Keratinocyte (primary cell): ENCODE data around the gene MRPL38. TPM values are rescaled to one million over a fixed set of nuclear protein-coding genes. Genes with fewer than 3 reads are reported as not detected.

ENCODE experiments used
- DNase-seq: peaks from one replicate; pipeline ENCODE4 v3.0.0-alpha.2; 2011; ENCODE audit warnings: low read depth, missing footprints, low spot score
- FAIRE-seq: peaks from 2 replicates; lab custom pipeline; 2011; peaks lifted over from hg19 to GRCh38; lab: Jason Lieb, UNC
- H2AFZ ChIP-seq: 2 replicates; pipeline ENCODE4 v1.6.0; 2012; ENCODE audit warnings: low read length, control low read depth, inconsistent platforms; ENCODE audit not compliant: control insufficient read depth
- H3K27ac ChIP-seq: 2 replicates; pipeline ENCODE4 v1.5.1; 2011; ENCODE audit warnings: low read length; ENCODE audit not compliant: control insufficient read depth, insufficient read depth
- H3K27me3 ChIP-seq: 3 replicates; pipeline ENCODE4 v1.6.0; 2011; ENCODE audit warnings: low read length; ENCODE audit not compliant: control insufficient read depth, insufficient read depth; ENCODE audit errors: extremely low read depth
- H3K36me3 ChIP-seq, 2 experiments: 2 replicates in 1 of 2; 3 replicates in 1 of 2; pipeline ENCODE4 v1.5.1; 2011; ENCODE audit warnings: low read length in 2 of 2, mild to moderate bottlenecking in 1 of 2; ENCODE audit not compliant: control insufficient read depth in 2 of 2, insufficient read depth in 2 of 2; ENCODE audit errors: extremely low read depth in 1 of 2
- H3K4me1 ChIP-seq: 3 replicates; pipeline ENCODE4 v1.5.1; 2011; ENCODE audit warnings: low read length; ENCODE audit not compliant: control insufficient read depth, insufficient read depth; ENCODE audit errors: extremely low read depth
- H3K4me2 ChIP-seq: 3 replicates; pipeline ENCODE4 v1.6.0; 2011; ENCODE audit warnings: low read depth, low read length; ENCODE audit not compliant: control insufficient read depth, insufficient read depth; ENCODE audit errors: extremely low read depth
- H3K4me3 ChIP-seq, 3 experiments: fragments of 200-600 bp in 1 of 3; sonication (generic) in 1 of 3; 2 replicates in 2 of 3; 3 replicates in 1 of 3; pipeline ENCODE4 v1.5.1; 2011 to 2016; ENCODE audit warnings: low read length in 3 of 3, mild to moderate bottlenecking in 3 of 3, control low read depth in 2 of 3, inconsistent platforms in 1 of 3, low read depth in 1 of 3, mixed read lengths in 1 of 3, mixed run types in 1 of 3, moderate library complexity in 1 of 3; ENCODE audit not compliant: control insufficient read depth in 2 of 3, insufficient read depth in 2 of 3; ENCODE audit errors: extremely low read depth in 1 of 3
- H3K79me2 ChIP-seq: 2 replicates; pipeline ENCODE4 v1.6.0; 2012; ENCODE audit warnings: low read length; ENCODE audit not compliant: control insufficient read depth, insufficient read depth
- H3K9ac ChIP-seq: 3 replicates; pipeline ENCODE4 v1.6.0; 2011; ENCODE audit warnings: low read length; ENCODE audit not compliant: control insufficient read depth, insufficient read depth; ENCODE audit errors: extremely low read depth
- H3K9me1 ChIP-seq: 3 replicates; pipeline ENCODE4 v1.6.0; 2011; ENCODE audit warnings: low read length; ENCODE audit not compliant: control insufficient read depth, insufficient read depth; ENCODE audit errors: extremely low read depth
- H3K9me3 ChIP-seq: 2 replicates; pipeline ENCODE4 v1.5.1; 2012; ENCODE audit warnings: low read depth, low read length; ENCODE audit not compliant: control insufficient read depth
- H4K20me1 ChIP-seq: 3 replicates; pipeline ENCODE4 v1.6.0; 2011; ENCODE audit warnings: low read length; ENCODE audit not compliant: control insufficient read depth, insufficient read depth; ENCODE audit errors: extremely low read depth
- CTCF ChIP-seq, 3 experiments: IDR thresholded peaks in 1 of 3; conservative IDR thresholded peaks in 1 of 3; optimal IDR thresholded peaks in 1 of 3; 2 replicates in 2 of 3; 3 replicates in 1 of 3; pipeline versions ENCODE3 to v1.5.1; 2011; ENCODE audit warnings: low read length in 3 of 3, mild to moderate bottlenecking in 3 of 3, moderate library complexity in 2 of 3, control low read depth in 1 of 3, inconsistent platforms in 1 of 3; ENCODE audit not compliant: insufficient read depth in 2 of 3; ENCODE audit errors: extremely low read depth in 1 of 3
- EZH2 ChIP-seq: IDR thresholded peaks from one replicate; pipeline ENCODE4 v1.6.1; 2012; ENCODE audit warnings: inconsistent platforms, mild to moderate bottlenecking, low read length, moderate library complexity
- dilution Hi-C: fragments of 300-500 bp; cut with MboI; formaldehyde crosslinking; loops from one replicate; pipeline ENCODE4 v1.7.0; 2020; ENCODE audit warnings: low sequenced_read_pairs; ENCODE audit not compliant: extremely low pct_ligation_motif_present
- polyA plus RNA-seq, 5 experiments: library from polyadenylated mRNA; depleted of rRNA in 3 of 5; stranded (reverse) in 3 of 5; stranded (forward) in 1 of 5; unstranded in 1 of 5; fragments of >200 nt; gene quantifications; 1 replicate in 1 of 5; 2 replicates in 3 of 5; 3 replicates in 1 of 5; pipeline versions ENCODE4 v1.2.1 to v1.2.3, GENCODE V29; 2011 to 2012; ENCODE audit warnings: missing spikeins in 2 of 5, low read depth in 1 of 5, low replicate concordance in 1 of 5

Gene MRPL38
- polyA plus RNA-seq, 1 donor (not counting 4 experiments of a cell fraction or from before 2014, with no cell fraction given), result 25.2 TPM

- no peak overlapping the region for H3K4me3 ChIP-seq
- H3K9me3 ChIP-seq, result no peaks in the 10 kb centered on the region
- peaks cover 2% of the 10 kb centered on the region for H3K9me1 ChIP-seq
- FAIRE-seq (no peak), DNase-seq (no peak)
- no peaks in the 10 kb centered on the region for H4K20me1 ChIP-seq
- H2AFZ ChIP-seq, result no peak overlapping the region
- H3K27ac ChIP-seq, result no peak overlapping the region
- H3K4me1 ChIP-seq, result peaks cover 14% of the 10 kb centered on the region
- H3K36me3 ChIP-seq, result peaks cover 0 to 9% of the 10 kb centered on the region in 2 experiments
- no peak for TF ChIP-seq EZH2
- no peak for TF ChIP-seq CTCF (optimal IDR thresholded peaks at IDR 0.05 in 1 of 3, IDR thresholded peaks at IDR 0.05 in 1 of 3, conservative IDR thresholded peaks at IDR 0.05 in 1 of 3; ENCODE audit: extremely low read depth in 1 of 3, insufficient read depth in 2 of 3, low read length in 3 of 3)
- no peaks in the 10 kb centered on the region for H3K79me2 ChIP-seq
- H3K27me3 ChIP-seq, result no peaks in the 10 kb centered on the region
- H3K9ac ChIP-seq, result no peak overlapping the region
- no peak overlapping the region for H3K4me2 ChIP-seq
- dilution Hi-C loops, result no loop called here
Observed at GRCh38 chr17:75914643-75915267, 10.1 kb upstream of the MRPL38 start.

- no peak overlapping the region for H3K9ac ChIP-seq
- H3K4me3 ChIP-seq, result no peak overlapping the region
- H3K9me1 ChIP-seq, result peaks cover 2% of the 10 kb centered on the region
- no peaks in the 10 kb centered on the region for H3K79me2 ChIP-seq
- H3K27me3 ChIP-seq, result no peaks in the 10 kb centered on the region
- DNase-seq, result no peak
- H4K20me1 ChIP-seq, result no peaks in the 10 kb centered on the region
- H3K27ac ChIP-seq, result no peak overlapping the region
- peaks cover 22% of the 10 kb centered on the region for H3K4me1 ChIP-seq
- no peak for FAIRE-seq
- dilution Hi-C loops, result no loop called here
- TF ChIP-seq EZH2 (no peak), CTCF (optimal IDR thresholded peaks at IDR 0.05 in 1 of 3, IDR thresholded peaks at IDR 0.05 in 1 of 3, conservative IDR thresholded peaks at IDR 0.05 in 1 of 3; ENCODE audit: extremely low read depth in 1 of 3, insufficient read depth in 2 of 3, low read length in 3 of 3) (no peak)
- peaks cover 0 to 9% of the 10 kb centered on the region in 2 experiments for H3K36me3 ChIP-seq
- H3K4me2 ChIP-seq, result no peak overlapping the region
- H2AFZ ChIP-seq, result no peak overlapping the region
- H3K9me3 ChIP-seq, result no peaks in the 10 kb centered on the region
Observed at GRCh38 chr17:75913537-75914210, 9.0 kb upstream of the MRPL38 start.
